Brain microvascular endothelial cell (primary cell): ENCODE measurements around the gene C20orf204.

ENCODE experiments used
- DNase-seq: peaks from one replicate; pipeline ENCODE4 v3.0.0-alpha.2; 2020
- H3K27ac ChIP-seq: fragments of 250-450 bp; sonication (Bioruptor Pico); 2 replicates; pipeline ENCODE4 v1.5.1; 2020; ENCODE audit warnings: mild to moderate bottlenecking, moderate library complexity
- H3K27me3 ChIP-seq: fragments of 250-450 bp; sonication (Bioruptor Pico); replicated peaks from 2 replicates; pipeline ENCODE4 v1.5.1; 2020; ENCODE audit warnings: mild to moderate bottlenecking
- H3K36me3 ChIP-seq: fragments of 250-450 bp; sonication (Bioruptor Pico); replicated peaks from 2 replicates; pipeline ENCODE4 v1.5.1; 2020; ENCODE audit warnings: mild to moderate bottlenecking
- H3K4me3 ChIP-seq: 2 replicates; pipeline ENCODE4 v1.5.1; 2011; ENCODE audit warnings: low read depth, mild to moderate bottlenecking, control low read depth, low read length, moderate library complexity
- CTCF ChIP-seq: IDR thresholded peaks from 2 replicates; pipeline ENCODE4 v1.5.1; 2011; ENCODE audit warnings: low read depth, mild to moderate bottlenecking, moderate library complexity, low read length, control low read depth, inconsistent platforms; ENCODE audit errors: missing control alignments
- in situ Hi-C: cut with HindIII; loops from 2 replicates; pipeline ENCODE4 v1.10.0; 2017; ENCODE audit warnings: low sequenced_read_pairs, low pct_ligation_motif_present

C20orf204 gene

GRCh38 chr20:64049060-64049877, 13.3 kb downstream of the C20orf204 start, which contains the start of gene SOX18:
Gene SOX18, minus strand, starts transcription at chr20:64049639. Its CDS starts 123 bp downstream, at chr20:64049516.
- in situ Hi-C loops, result no loop called here
- H3K27ac ChIP-seq, result no peak within 1 kb of the TSS
- H3K36me3 ChIP-seq, result no peaks in the 10 kb centered on the region
- no peak for TF ChIP-seq CTCF
- H3K4me3 ChIP-seq, result no peak within 1 kb of the TSS
- DNase-seq, result no peak
- H3K27me3 ChIP-seq, result peaks cover 20% of the 10 kb centered on the region

- DNase-seq, result no peak
- H3K4me3 ChIP-seq, result no peak overlapping the region
- no peak for TF ChIP-seq CTCF
- H3K27ac ChIP-seq, result no peak overlapping the region
- H3K36me3 ChIP-seq, result no peaks in the 10 kb centered on the region
- H3K27me3 ChIP-seq, result peaks cover 20% of the 10 kb centered on the region
- in situ Hi-C loops, result no loop called here
Observed at GRCh38 chr20:64049878-64050260, 13.9 kb downstream of the C20orf204 start.

- Histone ChIP-seq H3K36me3 (no peaks in the 10 kb centered on the region), H3K27ac (no peak overlapping the region), H3K4me3 (no peak overlapping the region), H3K27me3 (peaks cover 20% of the 10 kb centered on the region)
- no peak for DNase-seq
- in situ Hi-C loops, result no loop called here
- TF ChIP-seq CTCF, result no peak
Observed at GRCh38 chr20:64050261-64051032, 14.5 kb downstream of the C20orf204 start.

GRCh38 chr20:64051033-64051452, 15.1 kb downstream of the C20orf204 start:
- in situ Hi-C loops, result no loop called here
- H3K4me3 ChIP-seq, result no peak overlapping the region
- no peak for DNase-seq
- H3K27ac ChIP-seq, result no peak overlapping the region
- peaks cover 18% of the 10 kb centered on the region for H3K27me3 ChIP-seq
- TF ChIP-seq CTCF, result no peak
- no peaks in the 10 kb centered on the region for H3K36me3 ChIP-seq

GRCh38 chr20:64051561-64052325, 15.8 kb downstream of the C20orf204 start:
- no peak overlapping the region for H3K27ac ChIP-seq
- H3K4me3 ChIP-seq, result no peak overlapping the region
- in situ Hi-C loops, result no loop called here
- no peak for DNase-seq
- H3K36me3 ChIP-seq, result no peaks in the 10 kb centered on the region
- no peak for TF ChIP-seq CTCF
- peaks cover 13% of the 10 kb centered on the region for H3K27me3 ChIP-seq
